ENCODE data around the gene CYP39A1. TPM values are rescaled to one million over a fixed set of nuclear protein-coding genes. Genes with fewer than 3 reads are reported as not detected.
A peak's percentile ranks its signal among the peaks of the same experiment; 100 is the strongest.

CYP39A1 gene
- total and polyA plus RNA-seq, 2 experiments from 2014 or later = 1.5 to 3.5 TPM

DNA sequence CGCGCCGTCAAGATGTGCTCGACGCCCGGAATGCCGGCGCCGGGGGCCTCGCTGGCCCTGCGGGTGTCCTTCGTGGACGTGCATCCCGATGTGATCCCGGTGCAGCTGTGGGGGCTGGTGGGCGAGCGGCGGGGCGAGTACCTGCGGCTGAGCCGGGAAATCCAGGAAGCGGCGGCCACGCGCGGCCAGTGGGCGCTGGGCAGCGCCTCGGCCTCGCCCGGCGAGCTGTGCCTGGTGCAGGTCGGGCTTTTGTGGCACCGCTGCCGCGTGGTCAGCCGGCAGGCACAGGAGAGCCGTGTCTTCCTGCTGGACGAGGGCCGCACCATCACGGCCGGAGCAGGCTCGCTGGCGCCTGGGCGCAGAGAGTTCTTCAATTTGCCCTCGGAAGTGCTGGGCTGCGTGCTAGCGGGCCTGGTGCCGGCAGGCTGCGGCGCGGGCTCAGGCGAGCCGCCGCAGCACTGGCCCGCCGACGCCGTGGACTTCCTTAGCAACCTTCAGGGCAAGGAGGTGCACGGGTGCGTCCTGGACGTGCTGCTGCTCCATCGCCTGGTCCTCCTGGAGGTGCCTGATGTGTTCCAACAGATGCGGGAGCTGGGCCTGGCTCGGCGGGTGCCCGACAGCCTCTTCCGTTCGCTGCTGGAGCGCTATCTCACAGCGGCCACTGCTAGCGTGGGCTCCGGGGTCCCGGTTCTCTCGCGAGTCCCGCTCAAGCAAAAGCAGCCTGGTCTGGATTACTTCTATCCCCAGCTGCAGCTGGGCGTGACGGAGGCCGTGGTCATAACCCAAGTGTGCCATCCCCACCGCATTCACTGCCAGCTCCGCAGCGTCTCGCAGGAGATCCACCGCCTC, 35.7 kb upstream of the CYP39A1 start:
- H3K9me2 ChIP-seq (ENCODE audit: insufficient read depth) = no peaks in the 10 kb centered on the region
- no peak overlapping the region for H3K27ac Mint-ChIP-seq
- peaks cover 6% of the 10 kb centered on the region for H3K27me3 Mint-ChIP-seq (ENCODE audit: insufficient read depth, low read depth, poor library complexity)
- ATAC-seq (peak; percentile 70), DNase-seq (ENCODE audit: low spot score) (peak; percentile 18)
- no peaks in the 10 kb centered on the region for H3K4me1 ChIP-seq (ENCODE audit: insufficient read depth)
- no peaks in the 10 kb centered on the region for H3K27me3 ChIP-seq (ENCODE audit: insufficient read depth)
- H3K27ac ChIP-seq (ENCODE audit: low read depth) = no peak overlapping the region
- no peaks in the 10 kb centered on the region for H3K79me2 ChIP-seq (replicated peaks; ENCODE audit: insufficient read depth)
- H2AFZ ChIP-seq = peak overlapping the region; percentile 58; the same call in 1 of the 2 replicates
- TF ChIP-seq NANOG (IDR thresholded peaks at IDR 0.05; ENCODE audit: borderline replicate concordance) = no peak
- TF ChIP-seq, protein P1, sequence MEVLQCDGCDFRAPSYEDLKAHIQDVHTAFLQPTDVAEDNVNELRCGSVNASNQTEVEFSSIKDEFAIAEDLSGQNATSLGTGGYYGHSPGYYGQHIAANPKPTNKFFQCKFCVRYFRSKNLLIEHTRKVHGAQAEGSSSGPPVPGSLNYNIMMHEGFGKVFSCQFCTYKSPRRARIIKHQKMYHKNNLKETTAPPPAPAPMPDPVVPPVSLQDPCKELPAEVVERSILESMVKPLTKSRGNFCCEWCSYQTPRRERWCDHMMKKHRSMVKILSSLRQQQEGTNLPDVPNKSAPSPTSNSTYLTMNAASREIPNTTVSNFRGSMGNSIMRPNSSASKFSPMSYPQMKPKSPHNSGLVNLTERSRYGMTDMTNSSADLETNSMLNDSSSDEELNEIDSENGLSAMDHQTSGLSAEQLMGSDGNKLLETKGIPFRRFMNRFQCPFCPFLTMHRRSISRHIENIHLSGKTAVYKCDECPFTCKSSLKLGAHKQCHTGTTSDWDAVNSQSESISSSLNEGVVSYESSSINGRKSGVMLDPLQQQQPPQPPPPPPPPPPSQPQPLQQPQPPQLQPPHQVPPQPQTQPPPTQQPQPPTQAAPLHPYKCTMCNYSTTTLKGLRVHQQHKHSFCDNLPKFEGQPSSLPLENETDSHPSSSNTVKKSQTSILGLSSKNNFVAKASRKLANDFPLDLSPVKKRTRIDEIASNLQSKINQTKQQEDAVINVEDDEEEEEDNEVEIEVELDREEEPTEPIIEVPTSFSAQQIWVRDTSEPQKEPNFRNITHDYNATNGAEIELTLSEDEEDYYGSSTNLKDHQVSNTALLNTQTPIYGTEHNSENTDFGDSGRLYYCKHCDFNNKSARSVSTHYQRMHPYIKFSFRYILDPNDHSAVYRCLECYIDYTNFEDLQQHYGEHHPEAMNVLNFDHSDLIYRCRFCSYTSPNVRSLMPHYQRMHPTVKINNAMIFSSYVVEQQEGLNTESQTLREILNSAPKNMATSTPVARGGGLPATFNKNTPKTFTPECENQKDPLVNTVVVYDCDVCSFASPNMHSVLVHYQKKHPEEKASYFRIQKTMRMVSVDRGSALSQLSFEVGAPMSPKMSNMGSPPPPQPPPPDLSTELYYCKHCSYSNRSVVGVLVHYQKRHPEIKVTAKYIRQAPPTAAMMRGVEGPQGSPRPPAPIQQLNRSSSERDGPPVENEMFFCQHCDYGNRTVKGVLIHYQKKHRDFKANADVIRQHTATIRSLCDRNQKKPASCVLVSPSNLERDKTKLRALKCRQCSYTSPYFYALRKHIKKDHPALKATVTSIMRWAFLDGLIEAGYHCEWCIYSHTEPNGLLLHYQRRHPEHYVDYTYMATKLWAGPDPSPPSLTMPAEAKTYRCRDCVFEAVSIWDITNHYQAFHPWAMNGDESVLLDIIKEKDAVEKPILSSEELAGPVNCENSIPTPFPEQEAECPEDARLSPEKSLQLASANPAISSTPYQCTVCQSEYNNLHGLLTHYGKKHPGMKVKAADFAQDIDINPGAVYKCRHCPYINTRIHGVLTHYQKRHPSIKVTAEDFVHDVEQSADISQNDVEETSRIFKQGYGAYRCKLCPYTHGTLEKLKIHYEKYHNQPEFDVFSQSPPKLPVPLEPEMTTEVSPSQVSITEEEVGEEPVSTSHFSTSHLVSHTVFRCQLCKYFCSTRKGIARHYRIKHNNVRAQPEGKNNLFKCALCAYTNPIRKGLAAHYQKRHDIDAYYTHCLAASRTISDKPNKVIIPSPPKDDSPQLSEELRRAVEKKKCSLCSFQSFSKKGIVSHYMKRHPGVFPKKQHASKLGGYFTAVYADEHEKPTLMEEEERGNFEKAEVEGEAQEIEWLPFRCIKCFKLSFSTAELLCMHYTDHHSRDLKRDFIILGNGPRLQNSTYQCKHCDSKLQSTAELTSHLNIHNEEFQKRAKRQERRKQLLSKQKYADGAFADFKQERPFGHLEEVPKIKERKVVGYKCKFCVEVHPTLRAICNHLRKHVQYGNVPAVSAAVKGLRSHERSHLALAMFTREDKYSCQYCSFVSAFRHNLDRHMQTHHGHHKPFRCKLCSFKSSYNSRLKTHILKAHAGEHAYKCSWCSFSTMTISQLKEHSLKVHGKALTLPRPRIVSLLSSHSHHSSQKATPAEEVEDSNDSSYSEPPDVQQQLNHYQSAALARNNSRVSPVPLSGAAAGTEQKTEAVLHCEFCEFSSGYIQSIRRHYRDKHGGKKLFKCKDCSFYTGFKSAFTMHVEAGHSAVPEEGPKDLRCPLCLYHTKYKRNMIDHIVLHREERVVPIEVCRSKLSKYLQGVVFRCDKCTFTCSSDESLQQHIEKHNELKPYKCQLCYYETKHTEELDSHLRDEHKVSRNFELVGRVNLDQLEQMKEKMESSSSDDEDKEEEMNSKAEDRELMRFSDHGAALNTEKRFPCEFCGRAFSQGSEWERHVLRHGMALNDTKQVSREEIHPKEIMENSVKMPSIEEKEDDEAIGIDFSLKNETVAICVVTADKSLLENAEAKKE (CRISPR knock-in tag; IDR thresholded peaks at IDR 0.05) = no peak
- TF ChIP-seq JUNB (IDR thresholded peaks at IDR 0.05; ENCODE audit: unreplicated experiment) = no peak
- no peak for TF ChIP-seq CREB1 (CRISPR knock-in tag; IDR thresholded peaks at IDR 0.05; ENCODE audit: low read depth)
- no peak for TF ChIP-seq ZNF331 (CRISPR knock-in tag; IDR thresholded peaks at IDR 0.05; ENCODE audit: low read depth)
- TF ChIP-seq STAT1 (IDR thresholded peaks at IDR 0.05; ENCODE audit: unreplicated experiment) = no peak
- TF ChIP-seq EZH2phosphoT487 (IDR thresholded peaks at IDR 0.05; ENCODE audit: unreplicated experiment) = no peak
- TF ChIP-seq, protein P2, sequence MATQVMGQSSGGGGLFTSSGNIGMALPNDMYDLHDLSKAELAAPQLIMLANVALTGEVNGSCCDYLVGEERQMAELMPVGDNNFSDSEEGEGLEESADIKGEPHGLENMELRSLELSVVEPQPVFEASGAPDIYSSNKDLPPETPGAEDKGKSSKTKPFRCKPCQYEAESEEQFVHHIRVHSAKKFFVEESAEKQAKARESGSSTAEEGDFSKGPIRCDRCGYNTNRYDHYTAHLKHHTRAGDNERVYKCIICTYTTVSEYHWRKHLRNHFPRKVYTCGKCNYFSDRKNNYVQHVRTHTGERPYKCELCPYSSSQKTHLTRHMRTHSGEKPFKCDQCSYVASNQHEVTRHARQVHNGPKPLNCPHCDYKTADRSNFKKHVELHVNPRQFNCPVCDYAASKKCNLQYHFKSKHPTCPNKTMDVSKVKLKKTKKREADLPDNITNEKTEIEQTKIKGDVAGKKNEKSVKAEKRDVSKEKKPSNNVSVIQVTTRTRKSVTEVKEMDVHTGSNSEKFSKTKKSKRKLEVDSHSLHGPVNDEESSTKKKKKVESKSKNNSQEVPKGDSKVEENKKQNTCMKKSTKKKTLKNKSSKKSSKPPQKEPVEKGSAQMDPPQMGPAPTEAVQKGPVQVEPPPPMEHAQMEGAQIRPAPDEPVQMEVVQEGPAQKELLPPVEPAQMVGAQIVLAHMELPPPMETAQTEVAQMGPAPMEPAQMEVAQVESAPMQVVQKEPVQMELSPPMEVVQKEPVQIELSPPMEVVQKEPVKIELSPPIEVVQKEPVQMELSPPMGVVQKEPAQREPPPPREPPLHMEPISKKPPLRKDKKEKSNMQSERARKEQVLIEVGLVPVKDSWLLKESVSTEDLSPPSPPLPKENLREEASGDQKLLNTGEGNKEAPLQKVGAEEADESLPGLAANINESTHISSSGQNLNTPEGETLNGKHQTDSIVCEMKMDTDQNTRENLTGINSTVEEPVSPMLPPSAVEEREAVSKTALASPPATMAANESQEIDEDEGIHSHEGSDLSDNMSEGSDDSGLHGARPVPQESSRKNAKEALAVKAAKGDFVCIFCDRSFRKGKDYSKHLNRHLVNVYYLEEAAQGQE (IDR thresholded peaks at IDR 0.05; ENCODE audit: unreplicated experiment) = no peak
- TF ChIP-seq ZNF114 (CRISPR knock-in tag; IDR thresholded peaks at IDR 0.05) = no peak
- TF ChIP-seq, protein P3, sequence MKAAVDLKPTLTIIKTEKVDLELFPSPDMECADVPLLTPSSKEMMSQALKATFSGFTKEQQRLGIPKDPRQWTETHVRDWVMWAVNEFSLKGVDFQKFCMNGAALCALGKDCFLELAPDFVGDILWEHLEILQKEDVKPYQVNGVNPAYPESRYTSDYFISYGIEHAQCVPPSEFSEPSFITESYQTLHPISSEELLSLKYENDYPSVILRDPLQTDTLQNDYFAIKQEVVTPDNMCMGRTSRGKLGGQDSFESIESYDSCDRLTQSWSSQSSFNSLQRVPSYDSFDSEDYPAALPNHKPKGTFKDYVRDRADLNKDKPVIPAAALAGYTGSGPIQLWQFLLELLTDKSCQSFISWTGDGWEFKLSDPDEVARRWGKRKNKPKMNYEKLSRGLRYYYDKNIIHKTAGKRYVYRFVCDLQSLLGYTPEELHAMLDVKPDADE (IDR thresholded peaks at IDR 0.05) = no peak
- TF ChIP-seq EZH2 (IDR thresholded peaks at IDR 0.05; ENCODE audit: low read depth, unreplicated experiment) = no peak
- TF ChIP-seq, protein P4, sequence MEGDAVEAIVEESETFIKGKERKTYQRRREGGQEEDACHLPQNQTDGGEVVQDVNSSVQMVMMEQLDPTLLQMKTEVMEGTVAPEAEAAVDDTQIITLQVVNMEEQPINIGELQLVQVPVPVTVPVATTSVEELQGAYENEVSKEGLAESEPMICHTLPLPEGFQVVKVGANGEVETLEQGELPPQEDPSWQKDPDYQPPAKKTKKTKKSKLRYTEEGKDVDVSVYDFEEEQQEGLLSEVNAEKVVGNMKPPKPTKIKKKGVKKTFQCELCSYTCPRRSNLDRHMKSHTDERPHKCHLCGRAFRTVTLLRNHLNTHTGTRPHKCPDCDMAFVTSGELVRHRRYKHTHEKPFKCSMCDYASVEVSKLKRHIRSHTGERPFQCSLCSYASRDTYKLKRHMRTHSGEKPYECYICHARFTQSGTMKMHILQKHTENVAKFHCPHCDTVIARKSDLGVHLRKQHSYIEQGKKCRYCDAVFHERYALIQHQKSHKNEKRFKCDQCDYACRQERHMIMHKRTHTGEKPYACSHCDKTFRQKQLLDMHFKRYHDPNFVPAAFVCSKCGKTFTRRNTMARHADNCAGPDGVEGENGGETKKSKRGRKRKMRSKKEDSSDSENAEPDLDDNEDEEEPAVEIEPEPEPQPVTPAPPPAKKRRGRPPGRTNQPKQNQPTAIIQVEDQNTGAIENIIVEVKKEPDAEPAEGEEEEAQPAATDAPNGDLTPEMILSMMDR (conservative IDR thresholded peaks at IDR 0.05; ENCODE audit: low read depth in 2 of 2) = no peak
- H3K4me2 ChIP-seq = no peak overlapping the region
- H3K36me3 ChIP-seq (ENCODE audit: insufficient read depth) = no peaks in the 10 kb centered on the region
- H4K20me1 ChIP-seq (replicated peaks; ENCODE audit: insufficient read depth) = no peaks in the 10 kb centered on the region
- H3K4me3 Mint-ChIP-seq = no peak overlapping the region
- H3K36me3 Mint-ChIP-seq (ENCODE audit: low read depth) = no peaks in the 10 kb centered on the region
- H3F3A ChIP-seq (replicated peaks; ENCODE audit: low read depth) = no peaks in the 10 kb centered on the region
- no peaks in the 10 kb centered on the region for H3K9me3 Mint-ChIP-seq
- H3K4me1 Mint-ChIP-seq = no peaks in the 10 kb centered on the region
- H3K4me3 ChIP-seq = no peak overlapping the region
